Stromal cell of bone marrow (primary cell): ENCODE results near the gene SPIC.
"Not testable (repeated sequence)": the region's sequence is repeated elsewhere in the genome, so short reads cannot be mapped to it uniquely, and the experiment has no call there.

Source experiments
- DNase-seq: peaks from one replicate; pipeline ENCODE4 v3.0.0-alpha.2; 2012; ENCODE audit warnings: low read depth

The SPIC gene

GRCh38 chr12:101474711-101475386, at the start of gene SPIC:
SPIC (plus strand) TSS chr12:101475336; CDS start chr12:101476905, 1,569 bp downstream.
- no peak for DNase-seq

DNA sequence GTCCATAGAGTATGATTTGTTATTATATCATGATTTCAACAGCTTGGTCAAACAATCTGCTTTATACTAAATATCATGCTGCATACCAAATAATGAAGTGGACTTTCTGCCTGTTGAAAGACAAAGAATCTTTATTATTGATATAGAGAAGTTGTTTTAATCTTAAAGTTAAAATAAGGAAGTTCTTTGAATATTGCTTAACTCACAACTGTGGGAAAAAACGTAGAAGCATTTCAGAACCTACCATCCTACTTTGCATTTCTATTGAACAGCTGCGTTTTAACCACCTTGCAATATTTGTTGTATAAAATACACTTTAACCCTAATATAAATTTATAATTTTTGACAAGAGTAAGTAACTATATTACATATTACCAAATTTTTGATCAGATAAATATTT, 44.7 kb upstream of the SPIC start:
- DNase-seq: no peak

GRCh38 chr12:101436136-101436535, 39.0 kb upstream of the SPIC start:
- DNase-seq: no peak

- no peak for DNase-seq
These were observed 35.9 kb upstream of the SPIC start for GRCh38 chr12:101439236-101439635.

GRCh38 chr12:101441461-101442224, 33.5 kb upstream of the SPIC start:
- DNase-seq: no peak

DNA sequence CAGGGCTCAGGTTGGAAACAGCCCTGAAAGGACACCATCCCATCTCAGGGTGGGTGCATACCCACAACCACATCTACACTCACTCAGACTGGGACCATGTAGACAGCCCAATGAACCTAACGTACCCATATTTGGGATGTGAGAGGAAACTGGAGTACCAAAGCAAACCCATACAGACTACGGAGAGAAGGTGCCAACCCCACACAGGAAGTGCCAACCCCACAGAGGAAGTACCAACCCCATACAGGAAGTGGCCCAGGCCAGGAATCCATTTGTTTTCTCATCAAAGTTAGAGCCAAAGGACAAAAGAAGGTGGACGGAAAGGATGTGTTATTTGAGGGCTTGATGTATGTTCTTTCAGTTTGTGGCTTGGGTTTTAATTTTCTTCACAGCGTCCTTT, 19.5 kb upstream of the SPIC start:
- DNase-seq: no peak

GRCh38 chr12:101459642-101460346, 15.3 kb upstream of the SPIC start:
- peak; percentile 11 for DNase-seq

GRCh38 chr12:101468948-101469347, 6.2 kb upstream of the SPIC start:
- no peak for DNase-seq

DNA sequence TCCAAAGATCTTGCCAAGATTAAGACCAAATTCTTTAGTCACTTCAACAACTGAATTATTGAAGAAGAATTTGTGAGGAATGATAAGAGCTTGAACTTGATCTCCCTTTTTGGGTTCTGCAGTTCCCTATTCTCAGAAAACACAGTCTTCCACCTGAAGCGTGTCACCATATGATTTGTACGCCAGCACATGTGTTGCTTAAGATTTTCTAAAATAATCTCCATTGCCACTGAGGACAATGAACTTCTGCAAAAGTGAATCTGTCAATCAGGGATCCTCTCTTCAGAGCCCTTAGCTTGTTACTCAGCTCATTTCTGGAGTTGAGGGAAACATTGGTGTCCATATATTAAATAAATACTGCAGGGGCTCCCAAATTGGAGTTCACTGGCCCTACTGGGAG, 4.2 kb upstream of the SPIC start:
- DNase-seq: no peak

GRCh38 chr12:101471878-101472277, 3.3 kb upstream of the SPIC start:
- not testable (repeated sequence) for DNase-seq

DNA sequence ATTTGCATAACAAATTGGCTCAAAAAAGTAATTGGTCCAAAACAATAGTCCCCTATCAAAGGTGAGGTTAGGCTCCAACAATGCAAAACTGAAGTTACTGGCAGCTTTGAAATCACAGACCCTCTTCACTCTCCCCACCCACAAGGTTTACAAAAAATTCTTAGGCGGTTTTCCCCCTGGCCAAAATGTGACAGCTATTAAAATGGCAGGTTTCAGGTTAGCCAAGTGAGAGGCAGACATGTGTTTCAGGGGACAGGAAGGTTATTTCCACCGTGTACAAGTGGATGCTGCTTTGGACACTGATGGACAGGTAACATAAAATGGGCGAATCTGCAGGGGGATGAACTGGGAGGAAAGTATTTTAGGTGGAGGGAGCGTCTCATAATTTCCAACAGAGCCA, 888 bp upstream of the SPIC start:
- no peak for DNase-seq

DNA sequence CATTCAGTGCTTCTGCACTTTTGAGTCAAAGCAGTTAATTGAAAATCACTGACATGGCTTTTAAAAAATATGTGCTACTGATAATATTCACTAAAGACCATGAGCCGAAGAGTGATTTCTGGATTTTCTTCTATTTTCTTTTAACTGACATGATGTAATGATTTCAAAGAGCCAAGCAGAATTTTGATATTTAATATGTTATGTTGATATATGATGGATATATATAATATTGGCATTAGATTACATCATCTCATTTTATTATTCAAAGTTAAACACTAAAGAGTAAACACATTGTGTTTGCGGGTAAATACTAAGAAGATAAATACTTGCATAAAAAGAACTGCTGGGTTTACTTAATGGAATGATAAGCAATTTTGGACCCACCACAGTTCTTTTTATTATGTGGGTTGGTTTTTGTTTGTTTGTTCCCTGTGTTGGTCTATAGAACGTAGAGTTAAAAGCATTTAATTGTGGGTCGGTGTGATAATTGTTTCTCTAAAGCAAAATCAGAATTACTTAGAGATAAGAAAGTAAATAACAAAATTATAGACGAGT, 692 bp downstream of the SPIC start:
- no peak for DNase-seq

GRCh38 chr12:101480849-101481248, 5.7 kb downstream of the SPIC start:
- DNase-seq: no peak

DNA sequence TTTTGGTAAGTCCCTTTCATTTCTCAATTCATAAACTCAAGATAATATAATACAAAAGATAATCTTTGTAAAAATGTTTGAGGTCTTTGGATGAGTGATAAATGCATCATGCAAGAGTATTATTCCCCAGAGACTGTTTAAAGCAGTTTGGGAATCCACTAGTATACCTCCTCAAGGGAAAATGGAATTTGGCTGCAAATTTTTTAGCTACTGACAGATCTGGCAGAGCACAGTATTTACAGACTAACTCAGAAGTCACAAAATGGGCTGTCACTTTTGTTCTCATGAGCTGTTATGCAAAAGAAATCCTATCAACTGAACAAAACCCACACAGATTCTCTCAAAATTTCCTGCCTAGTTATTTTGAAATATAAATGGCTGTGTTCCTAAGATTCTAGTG, 9.9 kb downstream of the SPIC start:
- DNase-seq: peak; percentile 10

DNA sequence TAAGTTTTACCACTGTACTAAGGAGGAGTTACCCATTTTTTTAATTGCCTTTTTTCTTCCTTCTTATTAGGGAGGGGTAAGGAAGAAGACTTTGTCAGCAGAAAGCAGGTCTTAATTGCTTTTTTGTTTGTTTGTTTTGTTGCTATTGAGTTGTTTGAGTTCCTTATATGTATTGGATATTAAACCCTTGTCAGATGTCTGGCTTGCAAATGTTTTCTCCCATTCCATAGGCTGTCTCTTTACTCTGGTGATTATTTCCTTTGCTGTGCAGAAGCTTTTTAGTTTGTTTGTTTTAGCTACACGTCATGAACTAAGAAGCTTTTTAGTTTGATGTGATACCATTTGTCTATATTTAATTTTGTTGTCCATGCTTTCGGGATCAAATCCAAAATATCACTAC, 13.3 kb downstream of the SPIC start:
- DNase-seq: no peak

GRCh38 chr12:101490286-101490920, 15.3 kb downstream of the SPIC start:
- DNase-seq: no peak

- DNase-seq: no peak
These were observed 16.2 kb downstream of the SPIC start for GRCh38 chr12:101491329-101491728.

- no peak for DNase-seq
These were observed 18.4 kb downstream of the SPIC start for GRCh38 chr12:101493556-101493955.

DNA sequence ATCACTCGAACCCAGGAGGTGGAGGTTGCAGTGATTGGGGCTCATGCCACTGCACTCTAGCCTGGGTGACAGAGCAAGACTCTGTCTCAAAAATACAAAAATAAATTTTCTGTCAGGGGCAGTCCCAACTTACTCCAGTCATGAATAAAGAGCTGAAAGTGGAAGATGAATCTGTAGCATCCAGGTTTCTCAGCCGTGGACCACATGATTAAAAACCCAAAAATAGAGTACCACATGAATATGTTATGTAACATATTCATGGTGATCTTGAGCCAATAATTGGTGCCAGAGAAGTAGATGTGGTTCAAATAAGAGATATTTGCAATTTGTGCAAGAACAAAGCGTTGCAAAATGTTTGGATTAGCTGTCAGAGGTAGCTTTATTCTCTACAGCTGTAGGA, 23.1 kb downstream of the SPIC start:
- DNase-seq: no peak

DNA sequence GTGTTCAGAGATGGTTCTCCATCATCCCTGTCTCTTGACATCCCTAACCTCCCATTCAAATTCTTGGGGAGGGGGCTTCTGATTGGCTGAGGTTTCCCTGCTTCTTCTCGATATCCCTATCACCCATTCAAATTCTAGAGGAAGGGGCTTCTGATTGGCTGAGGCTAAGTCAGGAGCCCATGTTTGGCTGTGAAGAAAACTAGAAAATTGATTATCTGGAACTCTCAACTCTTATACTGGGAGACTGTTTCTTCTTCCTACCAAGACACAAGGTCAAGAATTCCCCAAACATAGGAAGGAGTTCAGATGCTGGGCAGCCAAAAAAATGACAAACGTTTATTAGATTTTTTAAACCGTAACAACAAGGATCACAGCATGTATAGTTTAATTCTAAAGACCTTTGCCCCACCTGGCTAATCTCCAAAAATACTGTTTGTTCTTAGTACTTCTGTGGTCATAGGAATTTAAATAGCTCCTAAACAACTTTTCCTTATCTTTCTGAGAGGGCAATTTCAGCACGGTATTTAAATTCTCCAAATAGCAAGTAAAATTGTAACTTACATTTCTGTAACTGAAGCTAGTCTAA, 26.4 kb downstream of the SPIC start:
- no peak for DNase-seq

DNA sequence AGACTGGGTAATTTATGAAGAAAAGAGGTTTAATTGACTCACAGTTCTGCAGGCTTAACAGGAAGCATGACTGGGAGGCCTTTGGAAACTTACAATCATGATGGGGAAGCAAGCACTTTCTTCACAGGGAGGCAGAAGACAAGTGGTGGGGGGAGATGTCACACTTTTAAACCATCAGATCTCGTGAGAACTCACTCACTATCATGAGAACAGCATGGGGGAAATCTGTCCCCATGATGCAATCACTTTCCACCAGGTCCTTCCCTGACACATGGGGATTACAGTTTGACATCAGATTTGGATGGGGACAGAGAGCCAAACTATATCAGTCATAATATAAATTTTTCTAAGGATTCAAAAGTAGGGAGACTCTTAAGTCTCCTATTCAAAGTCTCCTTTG, 46.0 kb downstream of the SPIC start:
- no peak for DNase-seq

- no peak for DNase-seq
These were observed 52.5 kb downstream of the SPIC start for GRCh38 chr12:101527682-101528081.
